ENCODE data around the gene SAXO1.

Gene SAXO1

GRCh38 chr9:18990494-18990893 lies 42.5 kb downstream of the SAXO1 start:
- Histone ChIP-seq H3K4me1 (peaks cover 0 to 6% (median 0%) of the 10 kb centered on the region in 10 experiments; a peak in 4 of 20 replicates), H3K4me2 (no peak overlapping the region)
- no peak for TF ChIP-seq Cebpa-rat (IDR thresholded peaks at IDR 0.05)

GRCh38 chr9:18989865-18990264 lies 43.1 kb downstream of the SAXO1 start:
- H4K20me1 ChIP-seq, result no peaks in the 10 kb centered on the region
- peaks cover 0 to 7% (median 0%) of the 10 kb centered on the region in 10 experiments; a peak in 4 of 20 replicates for H3K4me1 ChIP-seq
- no peak for TF ChIP-seq Cebpa-rat (IDR thresholded peaks at IDR 0.05)
- H3K9me3 ChIP-seq (replicated peaks in 1 of 11), result peaks cover 0 to 10% (median 3%) of the 10 kb centered on the region in 11 experiments; a peak in 4 of 22 replicates
- H3K9ac ChIP-seq, result no peak overlapping the region
- no peaks in the 10 kb centered on the region for H3K36me3 ChIP-seq
- H3K4me2 ChIP-seq, result no peak overlapping the region
- H3K4me3 ChIP-seq, result no peak overlapping the region
- H3K27ac ChIP-seq, result no peak overlapping the region
- H3K27me3 ChIP-seq, result no peaks in the 10 kb centered on the region

More at GRCh38 chr9:18990494-18990893, 42.5 kb downstream of the SAXO1 start:
- no peaks in the 10 kb centered on the region for H3K36me3 ChIP-seq
- no peak overlapping the region for H3K9ac ChIP-seq
- H3K27me3 ChIP-seq, result no peaks in the 10 kb centered on the region
- no peaks in the 10 kb centered on the region for H4K20me1 ChIP-seq
- H3K4me3 ChIP-seq, result no peak overlapping the region
- H3K27ac ChIP-seq, result no peak overlapping the region
- H3K9me3 ChIP-seq (replicated peaks in 1 of 11), result peaks cover 0 to 10% (median 3%) of the 10 kb centered on the region in 11 experiments; a peak in 4 of 22 replicates

GRCh38 chr9:18989097-18989496 lies 43.9 kb downstream of the SAXO1 start:
- H3K4me3 ChIP-seq, result no peak overlapping the region
- no peak overlapping the region for H3K27ac ChIP-seq
- H4K20me1 ChIP-seq, result no peaks in the 10 kb centered on the region
- peaks cover 1 to 14% (median 8%) of the 10 kb centered on the region in 11 experiments for H3K9me3 ChIP-seq (replicated peaks in 1 of 11)
- no peak overlapping the region for H3K9ac ChIP-seq
- H3K27me3 ChIP-seq, result no peaks in the 10 kb centered on the region
- H3K4me2 ChIP-seq, result no peak overlapping the region
- no peak for TF ChIP-seq Cebpa-rat (IDR thresholded peaks at IDR 0.05)
- peaks cover 0 to 7% (median 0%) of the 10 kb centered on the region in 10 experiments; a peak in 4 of 20 replicates for H3K4me1 ChIP-seq
- no peaks in the 10 kb centered on the region for H3K36me3 ChIP-seq

- H3K9ac ChIP-seq, result no peak overlapping the region
- H3K27me3 ChIP-seq, result no peaks in the 10 kb centered on the region
- no peak for TF ChIP-seq Cebpa-rat (IDR thresholded peaks at IDR 0.05)
- H3K9me3 ChIP-seq (replicated peaks in 1 of 11), result peaks cover 12 to 25% (median 19%) of the 10 kb centered on the region in 11 experiments
- H3K36me3 ChIP-seq, result no peaks in the 10 kb centered on the region
- no peaks in the 10 kb centered on the region for H4K20me1 ChIP-seq
- no peak overlapping the region for H3K4me3 ChIP-seq
- H3K4me2 ChIP-seq, result no peak overlapping the region
- no peak overlapping the region for H3K27ac ChIP-seq
- H3K4me1 ChIP-seq, result peaks cover 0 to 7% (median 0%) of the 10 kb centered on the region in 10 experiments; a peak in 4 of 20 replicates
Measured at GRCh38 chr9:18988003-18988402, 45.0 kb downstream of the SAXO1 start.

- H3K9me3 ChIP-seq (replicated peaks in 1 of 11), result peaks cover 12 to 28% (median 22%) of the 10 kb centered on the region in 11 experiments
- H3K4me2 ChIP-seq, result peak overlapping the region in 2 of 11 experiments; percentile 8 to 31; a peak in 2 of 22 replicates
- TF ChIP-seq Cebpa-rat (IDR thresholded peaks at IDR 0.05), result no peak
- no peak overlapping the region for H3K27ac ChIP-seq
- no peaks in the 10 kb centered on the region for H3K27me3 ChIP-seq
- H3K9ac ChIP-seq, result no peak overlapping the region
- H4K20me1 ChIP-seq, result no peaks in the 10 kb centered on the region
- peaks cover 0 to 7% (median 0%) of the 10 kb centered on the region in 10 experiments; a peak in 4 of 20 replicates for H3K4me1 ChIP-seq
- no peaks in the 10 kb centered on the region for H3K36me3 ChIP-seq
- no peak overlapping the region for H3K4me3 ChIP-seq
Measured at GRCh38 chr9:18985996-18986395, 47.0 kb downstream of the SAXO1 start.

GRCh38 chr9:18985464-18985951 lies 47.5 kb downstream of the SAXO1 start:
- no peak overlapping the region for H3K4me3 ChIP-seq
- peaks cover 0 to 7% (median 2%) of the 10 kb centered on the region in 10 experiments; a peak in 4 of 20 replicates for H3K4me1 ChIP-seq
- H3K36me3 ChIP-seq, result no peaks in the 10 kb centered on the region
- H3K9me3 ChIP-seq (replicated peaks in 1 of 11), result peaks cover 12 to 28% (median 20%) of the 10 kb centered on the region in 11 experiments
- H3K4me2 ChIP-seq, result peak overlapping the region in 2 of 11 experiments; percentile 8 to 31; a peak in 2 of 22 replicates
- no peak overlapping the region for H3K9ac ChIP-seq
- H3K27ac ChIP-seq, result no peak overlapping the region
- H3K27me3 ChIP-seq, result no peaks in the 10 kb centered on the region
- no peaks in the 10 kb centered on the region for H4K20me1 ChIP-seq
- no peak for TF ChIP-seq Cebpa-rat (IDR thresholded peaks at IDR 0.05)

GRCh38 chr9:18982262-18982620 lies 50.8 kb downstream of the SAXO1 start:
- TF ChIP-seq Cebpa-rat (IDR thresholded peaks at IDR 0.05), result no peak
- no peaks in the 10 kb centered on the region for H3K27me3 ChIP-seq

GRCh38 chr9:18981476-18982261 lies 51.3 kb downstream of the SAXO1 start:
- peaks cover 2 to 13% (median 6%) of the 10 kb centered on the region in 10 experiments; a peak in 17 of 20 replicates for H3K4me1 ChIP-seq
- peaks cover 12 to 28% (median 19%) of the 10 kb centered on the region in 11 experiments for H3K9me3 ChIP-seq (replicated peaks in 1 of 11)
- TF ChIP-seq Cebpa-rat (IDR thresholded peaks at IDR 0.05), result no peak
- H3K9ac ChIP-seq, result no peak overlapping the region
- no peak overlapping the region for H3K4me3 ChIP-seq
- no peaks in the 10 kb centered on the region for H3K27me3 ChIP-seq
- H3K4me2 ChIP-seq, result no peak overlapping the region
- H4K20me1 ChIP-seq, result no peaks in the 10 kb centered on the region
- H3K27ac ChIP-seq, result no peak overlapping the region
- no peaks in the 10 kb centered on the region for H3K36me3 ChIP-seq

More at GRCh38 chr9:18982262-18982620, 50.8 kb downstream of the SAXO1 start:
- H3K4me1 ChIP-seq, result peaks cover 0 to 8% (median 2%) of the 10 kb centered on the region in 10 experiments; a peak in 7 of 20 replicates
- H3K4me2 ChIP-seq, result no peak overlapping the region
- no peak overlapping the region for H3K9ac ChIP-seq
- H3K36me3 ChIP-seq, result no peaks in the 10 kb centered on the region
- no peaks in the 10 kb centered on the region for H4K20me1 ChIP-seq
- no peak overlapping the region for H3K4me3 ChIP-seq
- no peak overlapping the region for H3K27ac ChIP-seq
- peaks cover 12 to 28% (median 19%) of the 10 kb centered on the region in 11 experiments for H3K9me3 ChIP-seq (replicated peaks in 1 of 11)

GRCh38 chr9:18980189-18980588 lies 52.8 kb downstream of the SAXO1 start:
- 0 out of 22 replicates have a peak overlapping the region, but pooled peaks of 1 of the 11 experiments have one; percentile 23 for H3K4me2 ChIP-seq
- H3K9me3 ChIP-seq (replicated peaks in 1 of 11), result peaks cover 12 to 28% (median 19%) of the 10 kb centered on the region in 11 experiments
- H3K9ac ChIP-seq, result no peak overlapping the region
- no peak overlapping the region for H3K27ac ChIP-seq
- TF ChIP-seq Cebpa-rat (IDR thresholded peaks at IDR 0.05), result no peak
- H3K4me3 ChIP-seq, result no peak overlapping the region
- H3K4me1 ChIP-seq, result peaks cover 10 to 21% (median 13%) of the 10 kb centered on the region in 10 experiments; a peak in 18 of 20 replicates
- no peaks in the 10 kb centered on the region for H3K27me3 ChIP-seq
- H3K36me3 ChIP-seq, result no peaks in the 10 kb centered on the region
- H4K20me1 ChIP-seq, result no peaks in the 10 kb centered on the region

All from BLaER1 treated with 17β-estradiol and CSF1 and Interleukin-3, amounts not matched to agents 10 nM and 100 nM (cell line).